GM19468 (cell line): ENCODE measurements around the gene GLI1.
"Not testable (repeated sequence)": the region's sequence is repeated elsewhere in the genome, so short reads cannot be mapped to it uniquely, and the experiment has no call there.

Source experiments
- ATAC-seq: cut with Tn5 transposase; IDR thresholded peaks from one replicate; pipeline ENCODE4 v1.9.1; 2021; ENCODE audit warnings: mild to moderate bottlenecking, moderate library complexity, moderate number of reproducible peaks; ENCODE audit not compliant: unreplicated experiment; ENCODE audit errors: extremely low read depth

The GLI1 gene

GRCh38 chr12:57491393-57492280 lies 32.1 kb downstream of the GLI1 start:
- ATAC-seq, result no peak

DNA sequence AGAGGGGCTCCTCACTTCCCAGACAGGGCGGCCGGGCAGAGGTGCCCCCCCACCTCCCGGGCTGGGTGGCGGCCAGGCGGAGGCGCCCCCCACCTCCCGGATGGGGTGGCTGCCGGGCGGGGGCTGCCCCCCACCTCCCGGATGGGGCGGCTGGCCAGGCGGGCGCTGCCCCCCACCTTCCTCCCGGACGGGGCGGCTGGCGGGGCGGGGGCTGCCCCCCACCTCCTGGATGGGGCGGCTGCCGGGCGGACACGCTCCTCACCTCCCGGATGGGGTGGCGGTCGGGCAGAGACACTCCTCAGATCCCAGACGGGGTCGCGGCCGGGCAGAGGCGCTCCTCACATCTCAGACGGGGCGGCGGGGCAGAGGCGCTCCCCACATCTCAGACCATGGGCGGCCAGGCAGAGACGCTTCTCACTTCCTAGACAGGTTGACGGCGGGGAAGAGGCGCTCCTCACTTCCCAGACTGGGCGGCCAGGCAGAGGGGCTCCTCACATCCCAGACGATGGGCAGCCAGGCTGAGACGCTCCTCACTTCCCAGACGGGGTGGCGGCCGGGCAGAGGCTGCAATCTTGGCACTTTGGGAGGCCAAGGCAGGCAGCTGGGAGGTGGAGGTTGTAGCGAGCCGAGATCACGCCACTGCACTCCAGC lies 35.6 kb downstream of the GLI1 start:
- ATAC-seq, result not testable (repeated sequence)

DNA sequence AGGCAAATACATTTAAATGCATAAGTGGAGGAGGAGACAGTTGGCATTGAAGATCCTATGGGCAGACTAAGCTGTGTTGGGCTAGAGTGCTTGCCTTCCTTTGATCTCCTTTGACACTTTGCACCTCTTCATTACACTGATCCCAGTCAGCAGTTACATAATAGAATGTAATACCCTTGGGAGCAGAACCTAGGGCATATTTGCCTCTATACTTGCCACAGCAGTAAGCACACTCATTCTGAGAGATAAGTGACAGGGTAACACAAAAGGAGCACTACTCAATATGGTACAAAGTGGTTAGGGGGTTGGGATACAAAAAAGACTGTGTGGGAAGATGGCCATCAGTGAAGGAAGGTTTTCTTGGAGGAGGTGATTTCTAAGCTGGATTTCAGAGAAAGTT lies 37.2 kb downstream of the GLI1 start:
- no peak for ATAC-seq

- no peak for ATAC-seq
Observed at GRCh38 chr12:57497223-57498131, 37.9 kb downstream of the GLI1 start.

DNA sequence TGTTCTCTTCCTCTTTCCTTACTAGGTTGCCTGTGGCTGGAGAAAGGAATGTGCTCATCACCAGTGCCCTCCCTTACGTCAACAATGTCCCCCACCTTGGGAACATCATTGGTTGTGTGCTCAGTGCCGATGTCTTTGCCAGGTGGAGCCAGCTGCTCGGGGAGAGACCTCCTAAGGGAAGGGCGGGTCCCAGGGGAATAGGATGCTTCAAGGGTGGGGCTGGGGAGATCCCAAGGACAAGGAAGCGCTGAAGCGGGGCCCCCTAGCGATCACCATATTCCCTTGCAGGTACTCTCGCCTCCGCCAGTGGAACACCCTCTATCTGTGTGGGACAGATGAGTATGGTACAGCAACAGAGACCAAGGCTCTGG lies 38.5 kb downstream of the GLI1 start:
- no peak for ATAC-seq

- no peak for ATAC-seq
Observed at GRCh38 chr12:57498571-57498970, 39.0 kb downstream of the GLI1 start.

DNA sequence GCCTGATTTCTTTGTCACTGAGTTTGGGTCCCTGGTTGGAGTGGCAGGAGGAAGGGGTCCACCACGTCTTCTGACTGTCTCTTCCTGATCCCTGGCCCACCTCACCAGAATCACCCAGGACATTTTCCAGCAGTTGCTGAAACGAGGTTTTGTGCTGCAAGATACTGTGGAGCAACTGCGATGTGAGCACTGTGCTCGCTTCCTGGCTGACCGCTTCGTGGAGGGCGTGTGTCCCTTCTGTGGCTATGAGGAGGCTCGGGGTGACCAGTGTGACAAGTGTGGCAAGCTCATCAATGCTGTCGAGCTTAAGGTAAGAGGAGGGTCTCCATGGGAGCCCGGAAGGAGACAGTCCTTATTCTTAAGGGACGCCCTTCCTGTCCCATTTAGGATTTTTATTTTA lies 40.6 kb downstream of the GLI1 start:
- ATAC-seq, result no peak

DNA sequence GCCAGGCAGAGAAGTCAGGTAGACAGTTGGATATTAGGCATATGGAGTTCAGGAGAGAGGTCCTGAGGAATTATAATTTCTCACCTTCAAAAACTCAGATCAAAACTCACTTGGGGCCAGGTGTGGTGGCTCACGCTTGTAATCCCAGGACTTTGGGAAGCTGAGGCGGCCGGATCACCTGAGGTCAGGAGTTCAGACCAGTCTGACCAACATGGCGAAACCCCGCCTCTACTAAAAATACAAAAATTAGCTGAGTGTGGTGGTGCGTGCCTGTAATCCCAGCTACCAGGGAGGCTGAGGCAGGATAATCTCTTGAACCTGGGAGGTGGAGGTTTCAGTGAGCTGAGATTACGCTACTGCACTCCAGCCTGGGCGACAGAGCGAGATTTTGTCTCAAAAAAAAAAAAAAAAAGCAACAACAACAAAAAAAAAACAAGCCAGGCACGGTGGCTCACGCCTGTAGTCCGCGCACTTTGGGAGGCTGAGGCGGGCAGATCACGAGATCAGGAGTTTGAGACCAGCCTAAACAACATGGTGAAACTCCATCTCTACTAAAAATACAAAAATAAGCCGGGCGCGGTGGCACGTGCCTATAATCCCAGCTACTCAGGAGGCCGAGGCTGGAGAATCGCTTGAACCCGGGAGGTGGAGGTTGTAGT lies 42.9 kb downstream of the GLI1 start:
- not testable (repeated sequence) for ATAC-seq

- ATAC-seq, result not testable (repeated sequence)
Observed at GRCh38 chr12:57506541-57506940, 47.0 kb downstream of the GLI1 start.

DNA sequence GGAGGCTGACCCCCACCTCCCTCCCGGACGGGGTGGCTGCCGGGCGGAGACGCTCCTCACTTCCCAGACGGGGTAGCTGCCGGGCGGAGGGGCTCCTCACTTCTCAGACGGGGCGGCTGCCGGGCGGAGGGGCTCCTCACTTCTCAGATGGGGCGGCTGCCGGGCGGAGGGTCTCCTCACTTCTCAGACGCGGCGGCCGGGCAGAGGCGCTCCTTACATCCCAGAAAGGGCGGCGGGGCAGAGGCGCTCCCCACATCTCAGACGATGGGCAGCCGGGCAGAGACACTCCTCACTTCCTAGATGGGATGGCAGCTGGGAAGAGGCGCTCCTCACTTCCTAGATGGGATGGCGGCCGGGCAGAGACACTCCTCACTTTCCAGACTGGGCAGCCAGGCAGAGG lies 48.2 kb downstream of the GLI1 start:
- ATAC-seq, result not testable (repeated sequence)

DNA sequence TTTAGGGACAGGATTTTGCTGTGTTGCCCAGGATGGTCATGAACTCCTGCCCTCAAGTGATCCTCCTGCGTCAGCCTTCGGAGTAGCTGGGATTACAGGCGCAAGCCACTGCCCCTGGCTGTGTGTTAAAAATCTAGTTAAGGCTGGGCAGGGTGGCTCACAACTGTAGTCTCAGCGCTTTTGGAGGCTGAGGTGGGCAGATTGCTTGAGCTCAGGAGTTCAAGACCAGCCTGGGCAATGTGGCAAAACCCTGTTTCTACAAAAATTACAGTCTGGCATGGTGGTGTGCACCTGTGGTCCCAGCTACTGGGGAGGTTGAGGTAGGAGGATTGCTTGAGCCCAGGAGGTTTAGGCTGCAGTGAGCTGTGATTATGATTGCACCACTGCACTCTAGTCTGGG lies 51.6 kb downstream of the GLI1 start:
- no peak for ATAC-seq

DNA sequence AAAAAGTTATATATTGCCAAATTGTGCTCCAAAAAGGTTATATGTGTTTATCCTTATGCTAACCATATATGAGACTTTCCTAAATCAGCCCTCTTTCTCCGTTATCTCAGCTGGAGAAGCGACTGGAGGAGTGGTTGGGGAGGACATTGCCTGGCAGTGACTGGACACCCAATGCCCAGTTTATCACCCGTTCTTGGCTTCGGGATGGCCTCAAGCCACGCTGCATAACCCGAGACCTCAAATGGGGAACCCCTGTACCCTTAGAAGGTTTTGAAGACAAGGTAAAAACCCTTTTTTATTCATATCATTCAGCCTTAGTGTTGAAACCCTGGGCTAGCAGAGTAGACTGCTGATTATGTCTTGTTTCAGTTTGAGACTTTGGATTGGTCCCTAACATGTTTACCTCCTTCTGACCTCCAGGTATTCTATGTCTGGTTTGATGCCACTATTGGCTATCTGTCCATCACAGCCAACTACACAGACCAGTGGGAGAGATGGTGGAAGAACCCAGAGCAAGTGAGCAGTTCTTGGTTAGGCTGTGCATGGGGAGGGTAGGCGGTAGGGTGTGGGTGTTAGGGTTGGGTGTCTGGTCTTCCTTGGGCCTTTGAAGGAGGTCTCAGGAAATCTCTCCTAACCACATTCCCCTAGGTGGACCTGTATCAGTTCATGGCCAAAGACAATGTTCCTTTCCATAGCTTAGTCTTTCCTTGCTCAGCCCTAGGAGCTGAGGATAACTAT lies 52.2 kb downstream of the GLI1 start:
- ATAC-seq, result no peak

- no peak for ATAC-seq
Observed at GRCh38 chr12:57512665-57513064, 53.1 kb downstream of the GLI1 start.

- ATAC-seq, result no peak
Observed at GRCh38 chr12:57513266-57513665, 53.7 kb downstream of the GLI1 start.

GRCh38 chr12:57513677-57514076 lies 54.1 kb downstream of the GLI1 start:
- ATAC-seq, result not testable (repeated sequence)

- ATAC-seq, result not testable (repeated sequence)
Observed at GRCh38 chr12:57514246-57514645, 54.7 kb downstream of the GLI1 start.

DNA sequence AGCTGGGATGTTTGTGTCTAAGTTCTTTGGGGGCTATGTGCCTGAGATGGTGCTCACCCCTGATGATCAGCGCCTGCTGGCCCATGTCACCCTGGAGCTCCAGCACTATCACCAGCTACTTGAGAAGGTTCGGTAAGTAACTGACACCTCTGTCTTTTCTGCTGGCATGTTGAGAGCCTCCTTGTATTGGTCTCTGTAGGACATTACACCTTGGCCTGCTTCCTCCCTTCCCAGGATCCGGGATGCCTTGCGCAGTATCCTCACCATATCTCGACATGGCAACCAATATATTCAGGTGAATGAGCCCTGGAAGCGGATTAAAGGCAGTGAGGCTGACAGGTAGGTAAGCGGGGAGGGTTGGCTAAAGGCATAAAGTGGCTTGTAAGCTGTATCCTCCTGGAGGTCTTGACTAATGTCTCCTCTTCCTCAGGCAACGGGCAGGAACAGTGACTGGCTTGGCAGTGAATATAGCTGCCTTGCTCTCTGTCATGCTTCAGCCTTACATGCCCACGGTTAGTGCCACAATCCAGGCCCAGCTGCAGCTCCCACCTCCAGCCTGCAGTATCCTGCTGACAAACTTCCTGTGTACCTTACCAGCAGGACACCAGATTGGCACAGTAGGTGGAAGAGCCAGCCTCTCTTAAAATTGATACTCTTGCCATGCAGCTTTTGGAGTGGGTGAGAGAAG lies 55.3 kb downstream of the GLI1 start:
- ATAC-seq, result no peak

DNA sequence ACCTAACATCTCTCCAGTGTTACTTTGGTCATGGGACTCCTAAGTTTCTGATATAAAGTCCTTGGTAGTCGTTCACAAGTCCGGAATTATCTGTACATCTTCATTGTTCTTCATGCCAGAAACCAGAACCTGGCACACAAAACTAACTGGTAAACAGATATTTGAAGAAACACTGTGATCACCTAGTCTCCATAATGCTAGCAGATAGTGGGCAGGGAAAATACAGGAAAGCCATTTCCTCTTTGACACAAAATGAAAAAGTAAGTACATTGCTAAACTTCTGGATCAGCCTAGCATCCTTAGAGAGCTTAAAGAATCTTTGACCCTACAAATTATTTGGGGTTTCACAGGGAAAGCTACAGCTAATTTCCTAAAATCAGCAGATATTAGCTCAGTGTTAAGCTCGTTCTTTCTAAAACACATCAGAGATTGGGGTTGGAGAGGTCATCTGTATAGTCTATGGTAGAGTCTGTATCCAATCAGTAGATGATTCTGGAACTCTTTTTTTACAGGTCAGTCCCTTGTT lies 55.9 kb downstream of the GLI1 start:
- no peak for ATAC-seq
